Omental fat pad (tissue), 4 donors: Measurements from ENCODE around the gene COPG1. TPM values are rescaled to one million over a fixed set of nuclear protein-coding genes. Genes with fewer than 3 reads are reported as not detected.

Source experiments
- ATAC-seq: fragments of 150-250 bp; one replicate; pipeline ENCODE4 v1.9.1; 2016; ENCODE audit warnings: mild to moderate bottlenecking, moderate library complexity; ENCODE audit not compliant: low FRiP score
- DNase-seq: peaks from one replicate; pipeline ENCODE4 v3.0.0-alpha.2; 2019; ENCODE audit warnings: low spot score
- total RNA-seq, 4 donors: library from RNA; depleted of rRNA; stranded (reverse); fragments of >200 nt; gene quantifications; one replicate each; pipeline ENCODE4 v1.1.0, GENCODE V29; 2016
- TF ChIP-seq, protein P1 (sequence below), 3 donors: fragments of 450-650 bp; IDR thresholded peaks; one replicate each; pipeline ENCODE4 v1.5.1; 2016 to 2017; ENCODE audit warnings: antibody characterized with exemption in 3 of 3, mild to moderate bottlenecking in 3 of 3, moderate library complexity in 2 of 3

The COPG1 gene
- total RNA-seq, 4 donors from 2014 or later, result 107 to 148 (median 127) TPM

DNA sequence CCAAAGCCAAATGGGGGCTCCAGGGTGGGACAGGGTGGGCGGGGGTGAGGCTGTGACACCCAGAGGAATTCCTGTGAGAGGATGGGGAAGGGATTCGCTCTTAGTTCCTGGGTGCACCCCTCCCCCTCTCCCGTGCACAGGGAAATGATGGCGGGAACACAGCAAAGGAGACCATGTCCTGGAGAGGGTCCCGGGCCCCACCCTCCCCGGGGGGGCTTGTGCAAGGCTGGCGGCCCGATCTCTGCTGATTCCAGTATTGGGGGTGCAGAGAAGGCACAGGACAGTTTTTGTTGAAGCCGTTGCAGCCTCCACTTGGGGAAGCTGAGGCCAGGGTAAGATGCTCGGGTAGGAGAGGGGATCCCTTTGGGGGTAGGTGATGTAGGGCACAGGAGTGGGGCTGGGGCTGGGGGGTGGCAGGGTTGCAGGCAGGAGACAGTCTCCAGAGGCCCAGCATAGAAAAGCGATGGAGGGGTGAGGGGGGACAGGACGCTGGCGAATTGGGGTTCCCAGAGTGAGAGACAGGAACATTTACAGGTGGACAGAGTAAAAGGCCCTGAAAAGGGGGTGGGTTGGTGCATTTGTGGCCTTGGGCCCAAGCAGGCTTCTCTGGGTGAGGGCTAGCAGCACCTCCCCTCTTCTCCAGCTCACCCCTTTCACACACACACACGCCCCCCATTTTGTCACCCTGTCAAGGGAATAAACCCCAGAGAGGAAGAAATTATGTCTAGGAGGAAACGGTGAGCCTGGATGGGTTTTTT, 67.8 kb downstream of the COPG1 start:
- TF ChIP-seq, protein P1, sequence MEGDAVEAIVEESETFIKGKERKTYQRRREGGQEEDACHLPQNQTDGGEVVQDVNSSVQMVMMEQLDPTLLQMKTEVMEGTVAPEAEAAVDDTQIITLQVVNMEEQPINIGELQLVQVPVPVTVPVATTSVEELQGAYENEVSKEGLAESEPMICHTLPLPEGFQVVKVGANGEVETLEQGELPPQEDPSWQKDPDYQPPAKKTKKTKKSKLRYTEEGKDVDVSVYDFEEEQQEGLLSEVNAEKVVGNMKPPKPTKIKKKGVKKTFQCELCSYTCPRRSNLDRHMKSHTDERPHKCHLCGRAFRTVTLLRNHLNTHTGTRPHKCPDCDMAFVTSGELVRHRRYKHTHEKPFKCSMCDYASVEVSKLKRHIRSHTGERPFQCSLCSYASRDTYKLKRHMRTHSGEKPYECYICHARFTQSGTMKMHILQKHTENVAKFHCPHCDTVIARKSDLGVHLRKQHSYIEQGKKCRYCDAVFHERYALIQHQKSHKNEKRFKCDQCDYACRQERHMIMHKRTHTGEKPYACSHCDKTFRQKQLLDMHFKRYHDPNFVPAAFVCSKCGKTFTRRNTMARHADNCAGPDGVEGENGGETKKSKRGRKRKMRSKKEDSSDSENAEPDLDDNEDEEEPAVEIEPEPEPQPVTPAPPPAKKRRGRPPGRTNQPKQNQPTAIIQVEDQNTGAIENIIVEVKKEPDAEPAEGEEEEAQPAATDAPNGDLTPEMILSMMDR (IDR thresholded peaks at IDR 0.05), result no peak
- DNase-seq, result peak; percentile 14

DNA sequence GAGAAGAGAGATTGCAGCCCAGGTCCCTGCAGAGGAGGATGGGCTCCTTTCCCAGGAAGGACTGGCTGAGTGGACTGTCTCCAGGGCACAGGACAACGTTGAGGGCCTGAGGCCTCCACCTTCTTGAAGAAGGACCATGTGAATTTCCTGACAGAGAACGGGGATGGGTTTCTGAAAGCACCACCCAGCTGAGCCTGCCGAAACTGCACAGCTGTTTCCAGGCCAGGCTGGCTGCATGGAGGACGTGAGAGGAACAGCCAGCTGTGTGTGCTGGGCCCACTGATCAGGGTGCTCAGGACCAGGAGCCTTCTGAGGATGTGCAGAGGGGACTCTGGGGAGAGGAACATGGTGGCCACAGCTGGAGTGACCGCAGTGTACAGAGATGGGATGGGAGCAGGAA, 68.4 kb downstream of the COPG1 start:
- TF ChIP-seq, protein P1 (IDR thresholded peaks at IDR 0.05), result no peak
- ATAC-seq (no peak), DNase-seq (peak; percentile 8)

More for the DNA sequence above, 67.8 kb downstream of the COPG1 start:
- ATAC-seq, result no peak

DNA sequence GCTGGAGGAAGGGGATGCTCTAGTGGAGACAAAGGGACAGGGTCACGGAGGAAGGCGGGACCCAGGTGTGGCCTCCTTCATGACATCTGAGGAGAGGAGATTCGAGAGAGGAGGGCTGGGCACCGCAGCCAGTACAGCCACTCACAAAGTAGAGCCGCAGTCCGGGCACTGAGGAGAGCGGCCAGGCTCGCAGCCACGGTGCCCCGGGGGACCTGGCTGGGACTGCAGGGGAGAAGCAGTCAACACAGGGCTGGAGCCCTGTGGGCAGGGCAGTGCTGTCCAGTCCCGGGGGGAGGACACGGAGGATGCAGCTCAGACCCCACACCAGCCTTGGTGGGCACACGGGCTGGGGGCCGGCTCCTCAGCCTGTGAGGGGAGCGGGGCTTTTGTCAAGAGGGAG, 69.5 kb downstream of the COPG1 start:
- ATAC-seq, result no peak
- TF ChIP-seq, protein P1 (IDR thresholded peaks at IDR 0.05), result no peak
- DNase-seq, result no peak

DNA sequence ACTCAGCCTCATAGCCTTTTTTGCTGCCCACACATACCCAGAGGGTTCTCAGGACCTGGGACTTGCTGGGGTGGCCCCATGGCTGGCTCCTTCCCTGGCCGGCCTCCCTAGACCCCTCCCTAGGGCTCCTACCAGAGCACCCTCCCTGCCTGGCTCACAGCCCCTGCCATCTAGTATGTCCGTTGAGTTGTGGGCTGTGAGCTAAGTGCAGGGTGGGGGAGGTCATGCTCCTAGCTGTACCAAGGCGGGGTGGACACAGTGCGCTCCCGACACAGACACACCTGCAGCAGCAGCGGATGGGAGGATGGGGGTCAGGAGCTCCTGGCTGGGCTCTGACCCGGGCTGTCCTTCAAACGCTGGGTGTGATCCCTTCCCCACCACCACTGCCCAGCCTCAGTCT, 70.9 kb downstream of the COPG1 start:
- no peak for DNase-seq
- no peak for ATAC-seq
- TF ChIP-seq, protein P1 (IDR thresholded peaks at IDR 0.05), result no peak

DNA sequence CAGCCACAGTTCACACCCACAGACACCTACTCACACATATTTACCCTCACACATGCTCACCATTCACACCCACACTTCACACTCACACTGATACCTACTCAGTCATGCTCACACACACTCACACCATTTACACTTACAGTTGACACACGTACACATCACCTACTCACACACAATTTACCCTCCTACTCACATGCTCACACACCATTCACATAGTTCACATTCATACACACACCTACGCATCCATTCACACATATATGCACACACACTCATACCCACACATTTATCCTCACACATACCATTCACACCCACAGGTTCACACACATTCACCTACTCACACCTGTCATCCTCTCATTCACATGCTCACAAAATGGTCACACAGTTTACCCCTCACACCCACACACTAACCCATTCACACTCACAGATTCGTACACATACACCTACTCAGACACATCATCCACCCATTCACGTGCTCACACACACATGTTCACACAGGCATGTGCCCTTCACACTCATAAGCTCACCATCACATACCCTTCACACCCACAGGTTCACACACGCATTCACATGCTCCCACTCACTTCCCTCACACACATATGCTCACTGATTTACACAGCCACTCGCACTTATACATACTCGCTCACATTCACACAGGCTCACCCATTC, 71.5 kb downstream of the COPG1 start:
- ATAC-seq (no peak), DNase-seq (no peak)
- TF ChIP-seq, protein P1 (IDR thresholded peaks at IDR 0.05), result no peak

DNA sequence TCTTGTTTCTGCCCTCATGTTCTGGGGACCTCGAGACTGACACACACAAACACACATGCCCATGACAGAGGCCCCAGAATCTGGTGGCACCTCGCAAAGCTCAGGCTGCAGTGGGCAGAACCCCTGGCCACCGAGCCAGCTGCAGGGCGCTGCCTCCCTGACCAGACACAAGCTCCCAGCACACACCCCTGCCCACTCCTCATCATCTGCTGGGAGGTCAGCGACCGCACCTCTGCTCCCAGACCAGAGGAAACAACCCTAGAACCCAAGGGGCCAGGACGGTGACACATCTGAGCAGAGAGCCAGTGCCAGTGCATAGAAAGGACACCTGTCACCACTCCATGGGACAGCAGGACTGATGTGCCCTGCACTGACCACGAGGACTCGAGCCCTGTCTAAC, 72.5 kb downstream of the COPG1 start:
- TF ChIP-seq, protein P1 (IDR thresholded peaks at IDR 0.05), result no peak
- no peak for DNase-seq

More for the DNA sequence above, 72.5 kb downstream of the COPG1 start:
- ATAC-seq, result no peak
